T-helper 2 cell (primary cell): Measurements from ENCODE around the gene METRNL.
A peak's percentile ranks its signal among the peaks of the same experiment; 100 is the strongest.
"Not testable (repeated sequence)": the region's sequence is repeated elsewhere in the genome, so short reads cannot be mapped to it uniquely, and the experiment has no call there.

Experiments used
- DNase-seq, 5 experiments: peaks; one replicate each; pipeline versions ENCODE4 v3.0.0 to v3.0.0-alpha.2; 2012 to 2022

METRNL gene

GRCh38 chr17:83109793-83110645 is 30.6 kb downstream of the METRNL start:
- DNase-seq = no peak

- DNase-seq = no peak
These were observed 31.3 kb downstream of the METRNL start for GRCh38 chr17:83110735-83111134.

DNA sequence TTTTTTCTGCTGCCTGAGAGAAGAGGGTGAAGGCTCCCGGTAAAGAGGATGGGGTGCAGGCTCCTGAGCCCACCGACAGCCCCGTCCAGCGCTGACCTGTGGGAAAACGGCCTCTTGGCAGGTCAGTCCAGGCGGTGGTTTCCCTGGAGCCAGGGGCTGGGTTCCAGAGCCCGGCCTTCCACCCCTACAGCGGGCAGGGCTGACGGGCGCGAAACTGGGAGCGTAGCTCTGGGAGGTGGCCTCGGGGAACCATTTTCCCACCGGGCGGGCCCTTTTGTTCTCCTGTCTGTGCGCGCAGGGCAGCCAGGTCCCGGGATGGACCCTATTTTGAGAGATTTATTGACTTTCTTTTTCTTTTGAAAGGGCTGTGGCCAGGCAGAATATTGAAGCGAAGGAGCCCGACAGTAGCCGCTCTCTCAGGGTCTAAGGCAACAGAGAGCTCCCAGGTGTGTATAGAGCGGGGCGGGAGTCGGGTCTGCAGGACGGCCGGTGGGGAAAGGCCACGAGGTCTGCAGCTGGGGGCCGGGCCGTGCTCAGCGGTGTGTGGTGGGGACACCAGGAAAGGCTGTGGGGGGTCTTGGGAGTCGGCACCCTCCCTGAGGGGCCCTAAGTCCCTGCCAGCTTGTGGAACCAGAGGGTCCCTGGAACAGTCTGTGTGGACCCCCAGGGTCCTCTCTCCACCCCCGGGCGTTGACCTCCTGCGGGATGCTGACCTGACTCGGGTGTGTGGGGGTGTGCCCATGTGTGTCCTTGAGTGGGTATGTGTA is 32.3 kb downstream of the METRNL start:
- no peak for DNase-seq

GRCh38 chr17:83113381-83113780 is 34.0 kb downstream of the METRNL start:
- DNase-seq = no peak

DNA sequence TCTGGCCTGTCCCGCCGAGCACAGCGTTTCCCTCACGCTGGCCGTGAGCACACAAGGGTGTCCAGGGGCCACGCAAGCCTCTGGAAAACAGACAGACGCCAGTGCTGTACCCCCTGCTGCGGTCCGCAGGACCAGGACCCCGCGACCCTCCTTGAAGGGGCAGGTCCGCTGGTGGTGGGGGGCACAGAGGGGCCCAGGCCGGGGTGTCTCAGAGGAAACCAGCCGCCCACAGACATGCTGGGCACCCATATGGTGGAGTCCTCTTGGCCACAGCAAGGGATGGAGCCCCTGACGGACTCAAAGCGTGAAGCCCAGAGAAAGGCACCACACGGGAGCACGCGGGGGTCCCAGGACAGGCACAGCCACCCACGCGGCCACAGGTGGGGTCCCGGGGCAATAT is 34.4 kb downstream of the METRNL start:
- no peak for DNase-seq

DNA sequence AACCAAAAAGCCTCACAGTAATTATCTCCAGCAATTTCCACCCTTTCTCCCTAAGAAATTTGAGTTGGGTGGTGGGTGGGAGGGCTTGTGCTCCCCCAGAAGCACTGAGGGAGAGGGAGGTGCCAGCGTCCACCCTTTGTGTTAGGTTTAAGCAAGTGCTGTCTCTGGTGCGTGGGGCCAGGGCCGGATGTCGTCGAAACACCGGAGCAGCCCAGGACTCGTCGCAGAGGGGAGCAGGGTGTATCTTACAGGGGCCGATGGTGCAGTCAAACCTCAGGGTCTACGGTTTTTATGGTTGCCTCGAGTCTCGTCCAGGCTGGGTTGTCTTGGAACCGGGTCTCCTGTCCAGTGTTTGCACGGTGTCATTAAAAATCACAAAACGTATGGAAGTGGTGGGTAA is 35.3 kb downstream of the METRNL start:
- no peak for DNase-seq

GRCh38 chr17:83115202-83115651 is 35.8 kb downstream of the METRNL start:
- DNase-seq = no peak

GRCh38 chr17:83115832-83116231 is 36.4 kb downstream of the METRNL start:
- no peak for DNase-seq

DNA sequence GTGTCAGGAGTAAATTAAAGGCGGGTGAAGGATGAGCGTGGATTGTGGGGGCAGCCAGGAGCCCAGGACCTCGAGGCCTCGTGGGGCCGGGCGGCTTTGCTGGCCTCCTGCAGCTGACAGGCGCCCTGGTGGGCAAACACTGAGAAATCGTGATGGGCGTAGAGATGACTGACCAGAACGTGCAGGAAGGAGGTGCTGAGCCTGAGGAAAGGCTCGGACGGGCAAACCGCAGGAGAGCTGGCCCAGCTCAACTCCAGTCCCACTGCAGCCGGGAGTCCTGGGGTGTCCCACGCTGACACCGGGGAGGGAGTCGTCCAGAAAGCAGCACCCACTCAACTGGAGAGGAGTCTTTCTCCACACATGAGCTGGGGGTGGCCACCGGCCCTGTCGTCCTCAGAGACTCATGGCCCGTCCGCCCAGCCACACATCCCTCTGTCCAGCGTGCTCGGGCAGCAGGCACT is 36.9 kb downstream of the METRNL start:
- no peak for DNase-seq

GRCh38 chr17:83116783-83117555 is 37.6 kb downstream of the METRNL start:
- no peak for DNase-seq

DNA sequence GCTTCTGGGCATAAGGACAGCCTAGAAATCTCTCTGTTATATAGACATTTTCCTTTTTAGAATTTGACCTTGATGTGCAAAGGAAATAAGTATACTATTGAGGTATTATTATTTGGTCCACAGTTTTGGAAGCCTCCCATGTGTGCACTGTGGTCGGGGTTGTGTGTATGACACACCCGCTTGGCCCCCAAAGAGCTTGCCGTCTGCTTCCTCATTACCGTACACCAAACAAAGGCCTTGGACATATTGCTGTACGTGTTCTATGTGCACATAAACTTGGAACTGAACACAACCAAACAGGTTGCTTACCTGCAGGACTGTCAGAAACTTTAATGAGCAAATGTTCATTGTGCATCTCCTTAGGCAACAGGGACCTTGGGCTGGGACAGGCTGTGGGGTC is 38.2 kb downstream of the METRNL start:
- no peak for DNase-seq

- DNase-seq = no peak
These were observed 38.8 kb downstream of the METRNL start for GRCh38 chr17:83118071-83118841.

DNA sequence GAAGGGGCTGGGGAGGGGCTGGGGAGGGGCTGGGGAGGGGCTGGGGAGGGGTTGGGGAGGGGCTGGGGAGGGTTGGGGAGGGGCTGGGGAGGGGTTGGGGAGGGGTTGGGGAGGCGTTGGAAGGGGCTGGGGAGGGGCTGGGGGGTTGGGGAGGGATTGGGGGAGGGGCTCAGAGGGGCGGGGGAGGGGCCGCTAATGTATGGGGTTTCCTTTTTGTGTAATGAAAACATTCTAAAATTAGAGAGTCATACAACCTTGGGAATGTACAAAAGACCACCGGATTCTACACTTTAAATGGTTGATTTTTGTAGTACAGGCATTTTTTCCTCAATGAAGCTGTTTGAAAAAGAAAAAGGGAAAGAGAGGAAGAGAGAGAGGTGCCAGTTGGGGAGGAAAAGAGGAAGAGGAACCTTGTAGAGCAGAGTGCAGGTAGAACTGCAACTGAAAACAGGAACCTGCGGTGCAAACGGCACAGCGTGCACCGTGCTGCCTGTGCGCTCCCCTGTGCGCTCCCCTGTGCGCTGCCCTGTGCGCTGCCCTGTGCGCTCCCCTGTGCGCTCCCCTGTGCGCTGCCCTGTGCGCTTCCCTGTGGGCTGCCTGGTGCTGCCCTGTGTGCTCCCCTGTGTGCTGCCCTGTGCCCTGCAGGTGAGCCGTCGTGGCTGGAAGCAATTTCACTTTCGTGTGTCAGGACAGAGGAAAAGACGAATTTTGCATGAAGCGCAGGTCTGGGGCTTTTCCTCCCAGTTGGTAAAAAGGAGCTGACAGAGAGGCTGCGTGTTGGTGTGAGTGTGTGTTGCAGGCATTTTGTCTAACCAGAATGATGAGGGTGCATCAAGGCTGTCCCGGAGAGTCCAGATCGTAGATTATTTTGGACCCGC is 40.8 kb downstream of the METRNL start:
- peak in 1 of 5 experiments; percentile 72 for DNase-seq

GRCh38 chr17:83121473-83121872 is 42.1 kb downstream of the METRNL start:
- DNase-seq = not testable (repeated sequence)

GRCh38 chr17:83121921-83122820 is 42.8 kb downstream of the METRNL start:
- no peak for DNase-seq

- DNase-seq = no peak
These were observed 43.4 kb downstream of the METRNL start for GRCh38 chr17:83122834-83123233.

DNA sequence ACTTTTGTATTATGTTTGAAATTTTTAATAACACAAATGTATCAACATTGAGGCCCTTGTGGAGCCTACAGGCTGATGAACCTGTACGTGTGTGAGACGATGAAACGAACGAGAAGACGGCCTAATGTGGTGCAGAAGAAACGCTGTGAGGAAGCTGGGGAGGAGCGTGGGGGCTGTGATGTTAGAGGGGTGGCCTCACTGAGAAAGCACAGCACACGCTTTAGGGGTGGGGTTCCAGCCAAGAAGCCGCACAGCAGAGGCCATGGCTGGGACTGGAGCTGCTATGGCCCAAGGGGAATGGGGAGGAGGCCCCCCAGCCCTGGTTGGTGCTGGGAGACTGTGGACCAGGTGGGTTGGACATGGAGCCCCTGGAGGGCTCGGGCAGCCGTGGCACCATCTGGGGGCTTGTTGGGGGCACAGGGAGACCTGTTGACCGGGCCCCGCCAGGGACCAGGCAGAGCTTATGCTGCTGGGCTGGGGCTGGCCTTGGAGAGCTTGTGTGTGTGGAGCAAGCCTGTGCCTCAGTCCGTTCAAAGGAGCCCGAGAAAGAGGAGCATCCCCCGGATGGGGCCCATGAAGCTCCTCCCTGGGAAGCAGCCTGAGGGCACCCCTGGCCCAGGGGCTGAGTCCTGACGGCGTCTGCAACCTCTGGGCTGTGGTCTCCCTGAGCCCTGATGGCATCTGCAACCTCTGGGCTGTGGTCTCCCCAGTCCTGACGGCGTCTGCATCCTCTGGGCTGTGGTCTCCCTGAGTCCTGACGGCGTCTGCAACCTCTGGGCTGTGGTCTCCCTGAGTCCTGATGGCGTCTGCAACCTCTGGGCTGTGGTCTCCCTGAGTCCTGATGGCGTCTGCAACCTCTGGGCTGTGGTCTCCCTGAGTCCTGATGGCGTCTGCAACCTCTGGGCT is 44.7 kb downstream of the METRNL start:
- DNase-seq = peak in 2 of 5 experiments; percentile 67 to 75

- peak in 2 of 5 experiments; percentile 77 to 86 for DNase-seq
These were observed 45.6 kb downstream of the METRNL start for GRCh38 chr17:83124871-83125514.
